ENCODE data around the gene MACROH2A1.
A peak's percentile ranks its signal among the peaks of the same experiment; 100 is the strongest.
"Not testable (repeated sequence)": the region's sequence is repeated elsewhere in the genome, so short reads cannot be mapped to it uniquely, and the experiment has no call there.

Gene MACROH2A1

GRCh38 chr5:135376961-135377624, 21.9 kb downstream of the MACROH2A1 start:
- DNase-seq (ENCODE audit: low read depth): no peak

- DNase-seq (ENCODE audit: low read depth): no peak
These were observed 23.8 kb downstream of the MACROH2A1 start for GRCh38 chr5:135375040-135375793.

DNA sequence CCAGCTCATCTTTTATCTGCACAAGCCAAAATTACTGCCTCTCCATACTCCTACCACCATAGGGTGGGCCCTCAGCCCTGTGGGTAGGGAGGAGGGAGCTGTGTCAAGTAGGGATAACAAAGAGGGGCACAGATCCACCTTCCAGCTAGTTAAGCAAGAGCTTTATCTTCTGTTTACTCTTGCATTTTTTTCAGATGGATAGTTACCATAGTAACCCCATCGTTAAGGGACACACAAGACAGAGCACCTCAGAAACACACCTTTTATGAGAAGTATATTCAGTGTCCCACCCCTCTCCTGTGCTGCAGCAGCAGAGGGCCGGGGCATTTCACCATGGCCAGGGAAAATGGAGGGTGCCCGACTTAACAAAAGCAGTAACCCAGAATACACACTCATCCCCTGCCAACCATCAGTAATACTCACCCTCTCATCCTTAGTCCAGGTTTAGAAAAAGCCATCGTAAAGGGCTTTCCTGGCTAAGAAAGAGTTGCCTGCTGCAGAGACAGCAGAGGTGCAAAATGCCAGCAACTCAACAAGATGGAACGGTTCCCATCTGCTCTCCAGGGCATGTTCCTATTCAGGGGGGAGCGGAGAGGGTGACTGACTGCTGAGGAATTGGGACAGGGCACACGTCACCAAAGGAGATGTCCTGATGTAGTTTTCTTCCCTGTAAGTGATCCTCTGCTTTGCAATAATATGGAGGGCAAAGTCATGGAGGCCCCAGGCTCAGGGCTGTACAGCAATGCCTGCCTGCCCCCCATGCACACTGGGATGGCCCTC, 25.1 kb downstream of the MACROH2A1 start:
- DNase-seq (ENCODE audit: low read depth): no peak

GRCh38 chr5:135372654-135373381, 26.2 kb downstream of the MACROH2A1 start:
- DNase-seq (ENCODE audit: low read depth): no peak

DNA sequence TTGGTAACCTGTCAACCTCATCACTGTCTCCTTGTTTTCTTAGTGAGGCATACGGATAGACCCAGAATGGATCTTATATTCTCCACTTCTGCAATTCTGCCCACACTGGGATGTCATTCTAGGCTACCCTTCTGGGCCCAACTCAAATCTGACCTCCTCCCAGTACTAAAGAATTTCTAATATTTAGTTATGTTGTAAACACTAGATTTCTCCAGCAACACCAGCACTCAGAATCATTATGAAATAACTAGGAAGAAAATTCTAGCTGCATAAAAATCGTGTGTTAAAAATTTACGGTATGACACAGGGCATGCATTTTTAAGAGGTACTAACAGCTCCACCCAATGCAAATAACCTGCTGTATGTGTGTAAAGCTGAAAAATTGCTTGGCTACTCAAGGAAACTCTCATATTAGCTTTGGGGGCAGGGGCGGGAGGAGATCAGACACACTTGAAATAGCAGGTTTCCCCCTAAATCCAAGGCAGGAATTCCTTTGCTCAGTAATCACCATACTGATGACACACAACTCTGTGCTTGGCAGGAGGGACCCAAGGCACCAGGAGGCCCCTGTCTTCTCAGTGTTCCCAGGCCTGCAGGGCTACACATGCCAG, 27.3 kb downstream of the MACROH2A1 start:
- DNase-seq (ENCODE audit: low read depth): peak; percentile 64

DNA sequence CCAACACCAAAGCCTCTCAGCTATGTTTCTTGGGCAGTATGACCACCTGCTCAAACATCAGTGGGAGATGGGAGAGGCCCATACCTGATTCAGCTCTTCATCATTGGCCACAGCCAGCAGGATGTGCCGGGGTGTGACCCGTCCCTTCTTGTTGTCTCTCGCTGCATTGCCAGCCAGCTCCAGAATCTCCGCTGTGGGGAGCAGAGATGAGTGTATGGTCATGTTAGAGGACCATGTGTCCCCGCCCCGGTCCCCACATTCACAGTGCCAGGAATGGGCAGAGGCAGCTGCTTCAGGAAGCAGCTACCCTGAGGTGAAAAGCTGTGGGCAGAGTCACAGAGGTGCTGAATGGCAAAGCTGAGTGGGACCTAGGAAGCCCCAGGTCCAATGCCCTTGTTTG, 29.1 kb downstream of the MACROH2A1 start:
- DNase-seq (ENCODE audit: low read depth): no peak

- DNase-seq (ENCODE audit: low read depth): no peak
These were observed 31.5 kb downstream of the MACROH2A1 start for GRCh38 chr5:135367554-135367953.

- DNase-seq (ENCODE audit: low read depth): no peak
These were observed 32.0 kb downstream of the MACROH2A1 start for GRCh38 chr5:135367076-135367475.

GRCh38 chr5:135365281-135365680, 33.8 kb downstream of the MACROH2A1 start:
- no peak for DNase-seq (ENCODE audit: low read depth)

- DNase-seq (ENCODE audit: low read depth): no peak
These were observed 34.4 kb downstream of the MACROH2A1 start for GRCh38 chr5:135364421-135365262.

- not testable (repeated sequence) for DNase-seq (ENCODE audit: low read depth)
These were observed 35.7 kb downstream of the MACROH2A1 start for GRCh38 chr5:135363342-135363741.

- DNase-seq (ENCODE audit: low read depth): no peak
These were observed 36.9 kb downstream of the MACROH2A1 start for GRCh38 chr5:135362102-135362501.

- no peak for DNase-seq (ENCODE audit: low read depth)
These were observed 38.5 kb downstream of the MACROH2A1 start for GRCh38 chr5:135360278-135361274.

DNA sequence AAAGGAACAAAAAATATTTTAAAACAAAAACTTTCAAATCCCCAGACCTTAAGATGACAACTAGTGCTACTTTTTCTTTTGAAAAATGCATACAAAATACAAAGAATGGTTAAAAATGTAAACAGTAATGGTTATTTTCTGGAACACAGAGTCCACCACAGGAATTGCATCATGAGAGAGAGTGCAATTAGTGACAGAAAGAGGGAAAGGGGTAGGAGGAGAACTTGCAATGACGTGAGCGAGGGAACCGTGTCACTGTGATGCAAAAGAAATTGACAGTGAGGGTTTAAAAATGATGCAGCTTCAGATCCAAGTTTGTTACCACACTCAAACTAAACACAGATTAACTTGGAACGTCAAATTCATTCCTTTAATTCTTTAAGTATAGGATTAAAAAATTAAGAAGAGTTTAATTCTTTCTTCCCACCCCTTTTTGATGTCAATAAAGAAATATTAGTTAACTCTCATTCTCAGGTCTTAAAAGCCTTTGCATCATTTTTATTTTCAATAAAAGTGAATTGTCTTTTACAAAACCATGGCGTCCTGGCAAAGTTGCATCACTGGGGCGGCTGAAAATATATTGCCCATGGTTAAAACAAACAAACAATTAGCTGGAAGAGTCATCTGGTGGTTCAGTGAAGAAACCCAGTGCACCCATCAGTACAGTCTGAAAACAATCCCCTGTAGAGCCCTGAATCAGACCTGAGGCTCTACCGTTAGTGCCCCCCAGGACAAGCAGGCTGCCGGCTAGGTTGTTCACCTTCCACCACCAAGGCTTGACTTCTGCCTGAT, 39.5 kb downstream of the MACROH2A1 start:
- DNase-seq (ENCODE audit: low read depth): no peak

GRCh38 chr5:135357685-135358084, 41.3 kb downstream of the MACROH2A1 start:
- DNase-seq (ENCODE audit: low read depth): no peak

DNA sequence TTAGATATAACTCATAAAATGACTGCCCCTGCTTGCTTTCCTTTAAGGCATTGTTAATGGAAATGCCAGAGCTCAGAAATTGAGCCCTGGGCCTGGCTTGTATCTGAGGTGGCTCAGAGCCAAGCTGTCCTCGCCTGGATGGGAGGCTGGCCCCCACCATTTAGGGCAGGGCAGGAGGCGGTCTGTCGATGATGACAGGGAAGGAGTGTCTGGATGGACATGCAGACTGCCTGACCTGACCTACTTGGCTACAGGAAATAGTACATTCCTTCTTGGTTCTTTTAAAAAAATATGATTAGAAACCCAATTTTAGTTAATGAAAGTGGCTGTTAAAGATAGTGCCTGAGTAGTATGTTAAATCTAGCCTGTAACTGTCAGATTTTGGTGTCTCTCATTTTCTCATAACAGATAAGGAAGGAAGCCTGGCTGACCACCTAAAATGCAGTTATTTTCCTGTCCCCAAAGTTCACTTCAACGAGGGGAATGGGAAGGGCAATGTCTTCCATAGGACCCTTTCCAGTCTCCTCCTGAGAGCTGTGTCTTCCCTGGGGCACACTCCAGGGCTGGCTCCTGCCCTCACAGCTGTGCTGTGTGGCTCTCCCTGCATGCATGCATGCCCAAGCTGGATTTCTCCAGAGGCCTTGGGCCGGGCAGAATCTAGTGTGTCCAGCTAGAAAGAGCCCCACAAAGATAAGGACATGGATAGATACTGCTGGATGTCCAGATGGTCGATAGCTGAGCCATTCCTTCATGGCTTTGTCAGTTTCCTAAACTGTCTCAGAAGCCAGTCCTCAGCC, 42.3 kb downstream of the MACROH2A1 start:
- DNase-seq (ENCODE audit: low read depth): no peak

GRCh38 chr5:135355169-135355568, 43.9 kb downstream of the MACROH2A1 start:
- DNase-seq (ENCODE audit: low read depth): no peak

All from HS-5 (cell line).